Cardiac muscle cell (in vitro differentiated cells and primary cell): Measurements from ENCODE around the gene PTPN13. TPM values are rescaled to one million over a fixed set of nuclear protein-coding genes. Genes with fewer than 3 reads are reported as not detected.

Source experiments
- DNase-seq, 2 donors: peaks; one replicate each; pipeline versions ENCODE4 v3.0.0 to v3.0.0-alpha.2; 2010 to 2017; ENCODE audit warnings: low read depth in 1 of 2, low spot score in 1 of 2
- H3K27ac ChIP-seq: fragments of 200-600 bp; sonication (generic); 2 replicates; pipeline ENCODE4 v1.5.1; 2016
- H3K27me3 ChIP-seq: fragments of 200-600 bp; sonication (generic); 2 replicates; pipeline ENCODE4 v1.6.0; 2016; ENCODE audit warnings: control low read depth
- H3K36me3 ChIP-seq: fragments of 200-600 bp; sonication (generic); 2 replicates; pipeline ENCODE4 v1.5.1; 2016; ENCODE audit warnings: control low read depth
- H3K4me1 ChIP-seq: fragments of 200-600 bp; sonication (generic); 2 replicates; pipeline ENCODE4 v1.8.1; 2017; ENCODE audit warnings: low read depth, mild to moderate bottlenecking, mixed run types
- H3K4me3 ChIP-seq: fragments of 200-600 bp; sonication (generic); 2 replicates; pipeline ENCODE4 v1.5.1; 2016; ENCODE audit warnings: mild to moderate bottlenecking
- H3K9me3 ChIP-seq: fragments of 200-600 bp; sonication (generic); 2 replicates; pipeline ENCODE4 v1.5.1; 2017; ENCODE audit warnings: low read depth, mild to moderate bottlenecking, control low read depth
- CTCF ChIP-seq: IDR thresholded peaks from 2 replicates; pipeline ENCODE4 v1.5.1; 2012; ENCODE audit warnings: low read depth, mild to moderate bottlenecking, low read length
- polyA plus RNA-seq: library from polyadenylated mRNA; unstranded; fragments of >200 nt; fragmentation: Nextera tagmentation; extraction: Ambion mirVana; gene quantifications from 2 replicates; pipeline ENCODE4 v1.2.1, GENCODE V29; 2016
- total RNA-seq: library from RNA; depleted of rRNA; stranded (reverse); fragments of >200 nt; gene quantifications from 2 replicates; pipeline ENCODE4 v1.2.3, GENCODE V29; 2016

PTPN13 gene
- total and polyA plus RNA-seq, 2 experiments from 2014 or later: 14.4 to 38.2 TPM

GRCh38 chr4:86846921-86847320, 252.8 kb downstream of the PTPN13 start:
- no peaks in the 10 kb centered on the region for H3K4me1 ChIP-seq
- H3K9me3 ChIP-seq: no peaks in the 10 kb centered on the region
- no peaks in the 10 kb centered on the region for H3K27me3 ChIP-seq
- no peak for DNase-seq
- no peaks in the 10 kb centered on the region for H3K36me3 ChIP-seq
- H3K4me3 ChIP-seq: no peak overlapping the region
- no peak overlapping the region for H3K27ac ChIP-seq
- TF ChIP-seq CTCF: no peak

DNA sequence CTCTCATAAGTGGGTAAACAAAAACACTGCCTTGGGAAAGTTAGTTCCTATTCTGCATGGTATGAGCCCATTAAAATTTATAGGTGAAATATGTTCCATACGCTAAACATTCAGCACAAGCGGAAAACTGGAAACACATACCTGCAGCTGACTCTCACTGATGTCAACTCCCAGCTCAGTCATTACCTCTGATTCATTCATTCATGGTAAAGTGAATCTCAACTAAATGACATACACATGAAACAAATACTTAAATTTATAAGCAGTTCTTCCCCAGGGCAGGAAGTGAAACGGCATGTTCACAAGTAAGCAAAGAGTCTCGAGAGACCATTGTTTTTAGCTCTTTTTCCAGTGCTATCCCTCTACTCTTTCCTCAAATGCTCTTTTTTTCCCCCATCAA, 253.5 kb downstream of the PTPN13 start:
- DNase-seq: no peak
- H3K4me3 ChIP-seq: no peak overlapping the region
- H3K27ac ChIP-seq: no peak overlapping the region
- no peak for TF ChIP-seq CTCF
- H3K27me3 ChIP-seq: no peaks in the 10 kb centered on the region
- H3K4me1 ChIP-seq: no peaks in the 10 kb centered on the region
- no peaks in the 10 kb centered on the region for H3K9me3 ChIP-seq
- H3K36me3 ChIP-seq: no peaks in the 10 kb centered on the region

DNA sequence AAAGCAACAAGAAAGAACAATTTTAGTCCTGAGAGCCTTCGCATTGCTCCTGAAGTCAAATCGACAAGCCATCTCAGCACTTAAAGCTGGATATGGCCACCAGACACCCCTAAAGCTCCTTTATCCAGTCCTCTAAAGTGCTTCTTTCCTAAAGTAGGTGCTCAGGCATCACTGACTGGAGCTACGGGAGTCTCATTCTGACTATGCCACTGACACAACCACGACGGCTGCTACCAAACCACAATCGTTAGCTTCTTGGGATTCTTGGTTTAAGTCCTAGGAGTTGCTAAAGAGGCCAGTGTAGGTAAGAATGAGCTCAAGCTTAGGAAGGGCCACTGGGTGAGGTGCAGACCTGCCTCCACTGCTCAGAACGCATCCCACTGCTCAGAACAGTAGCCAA, 254.0 kb downstream of the PTPN13 start:
- Histone ChIP-seq H3K36me3 (no peaks in the 10 kb centered on the region), H3K9me3 (no peaks in the 10 kb centered on the region), H3K27ac (no peak overlapping the region), H3K4me3 (no peak overlapping the region), H3K27me3 (no peaks in the 10 kb centered on the region), H3K4me1 (no peaks in the 10 kb centered on the region)
- no peak for DNase-seq
- TF ChIP-seq CTCF: no peak

GRCh38 chr4:86848732-86849619, 254.9 kb downstream of the PTPN13 start, which contains the start of gene SLC10A6:
Gene SLC10A6 (minus strand): TSS chr4:86849384. CDS start chr4:86849115, 269 bp downstream.
- Histone ChIP-seq H3K36me3 (no peaks in the 10 kb centered on the region), H3K4me1 (no peaks in the 10 kb centered on the region), H3K9me3 (no peaks in the 10 kb centered on the region), H3K27ac (no peak within 1 kb of the TSS), H3K27me3 (no peaks in the 10 kb centered on the region), H3K4me3 (no peak within 1 kb of the TSS)
- no peak for DNase-seq
- no peak for TF ChIP-seq CTCF

DNA sequence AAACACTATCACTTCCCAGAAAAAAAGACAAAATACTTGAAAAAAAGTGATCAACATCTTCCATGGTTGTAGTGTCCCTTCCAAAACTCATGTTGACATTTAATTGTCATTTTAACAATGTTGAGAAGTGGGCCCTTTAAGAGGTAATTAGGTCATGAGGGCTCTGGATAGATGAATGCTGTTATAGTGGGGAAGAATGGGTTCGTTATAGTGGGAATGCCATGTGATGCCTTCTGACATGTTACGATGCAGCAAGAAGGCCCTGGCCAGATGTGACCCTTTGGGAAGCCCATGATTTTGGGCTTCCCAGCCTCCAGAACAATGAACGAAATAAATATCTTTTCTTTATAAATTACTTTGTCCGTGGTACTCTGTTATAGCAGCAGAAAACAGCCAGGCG, 259.1 kb downstream of the PTPN13 start:
- DNase-seq: no peak
- no peak for TF ChIP-seq CTCF
- H3K9me3 ChIP-seq: no peaks in the 10 kb centered on the region

More for the DNA sequence above, 259.1 kb downstream of the PTPN13 start:
- no peaks in the 10 kb centered on the region for H3K27me3 ChIP-seq
- no peak overlapping the region for H3K27ac ChIP-seq
- H3K4me1 ChIP-seq: peaks cover 4% of the 10 kb centered on the region
- H3K4me3 ChIP-seq: no peak overlapping the region
- no peaks in the 10 kb centered on the region for H3K36me3 ChIP-seq
